ENCODE data around the gene SHFL.

- TF ChIP-seq CTCF (conservative IDR thresholded peaks at IDR 0.05; ENCODE audit: low read depth, low read length) (no peak), EZH2 (IDR thresholded peaks at IDR 0.05; ENCODE audit: low read length, unreplicated experiment) (no peak), EZH2phosphoT487 (IDR thresholded peaks at IDR 0.05; ENCODE audit: borderline replicate concordance, low read length) (no peak)
These were observed 42.7 kb upstream of the SHFL start for GRCh38 chr19:10043286-10043927.
